BLaER1 (cell line): ENCODE data around the gene IDH3B.
"Not testable (repeated sequence)": the region's sequence is repeated elsewhere in the genome, so short reads cannot be mapped to it uniquely, and the experiment has no call there.

ENCODE experiments used
- H3K27ac ChIP-seq: shearing (Covaris generic); formaldehyde crosslinking; 2 replicates; pipeline ENCODE4 v1.8.1; 2022
- H3K27me3 ChIP-seq: shearing (Covaris generic); formaldehyde crosslinking; 2 replicates; pipeline ENCODE4 v1.8.1; 2022
- H3K36me3 ChIP-seq: shearing (Covaris generic); formaldehyde crosslinking; 2 replicates; pipeline ENCODE4 v1.8.1; 2022
- H3K4me1 ChIP-seq: shearing (Covaris generic); formaldehyde crosslinking; 2 replicates; pipeline ENCODE4 v1.8.1; 2022
- H3K4me2 ChIP-seq: shearing (Covaris generic); formaldehyde crosslinking; 2 replicates; pipeline ENCODE4 v1.8.1; 2022
- H3K4me3 ChIP-seq: shearing (Covaris generic); formaldehyde crosslinking; 2 replicates; pipeline ENCODE4 v1.8.1; 2022
- H3K9ac ChIP-seq: shearing (Covaris generic); formaldehyde crosslinking; 2 replicates; pipeline ENCODE4 v1.8.1; 2022
- H3K9me3 ChIP-seq: shearing (Covaris generic); formaldehyde crosslinking; 2 replicates; pipeline ENCODE4 v1.8.1; 2022
- H4K20me1 ChIP-seq: shearing (Covaris generic); formaldehyde crosslinking; 2 replicates; pipeline ENCODE4 v1.8.1; 2022
- Cebpa-rat ChIP-seq: shearing (Covaris generic); IDR thresholded peaks from 2 replicates; pipeline ENCODE4 v1.8.1; 2022

The IDH3B gene

DNA sequence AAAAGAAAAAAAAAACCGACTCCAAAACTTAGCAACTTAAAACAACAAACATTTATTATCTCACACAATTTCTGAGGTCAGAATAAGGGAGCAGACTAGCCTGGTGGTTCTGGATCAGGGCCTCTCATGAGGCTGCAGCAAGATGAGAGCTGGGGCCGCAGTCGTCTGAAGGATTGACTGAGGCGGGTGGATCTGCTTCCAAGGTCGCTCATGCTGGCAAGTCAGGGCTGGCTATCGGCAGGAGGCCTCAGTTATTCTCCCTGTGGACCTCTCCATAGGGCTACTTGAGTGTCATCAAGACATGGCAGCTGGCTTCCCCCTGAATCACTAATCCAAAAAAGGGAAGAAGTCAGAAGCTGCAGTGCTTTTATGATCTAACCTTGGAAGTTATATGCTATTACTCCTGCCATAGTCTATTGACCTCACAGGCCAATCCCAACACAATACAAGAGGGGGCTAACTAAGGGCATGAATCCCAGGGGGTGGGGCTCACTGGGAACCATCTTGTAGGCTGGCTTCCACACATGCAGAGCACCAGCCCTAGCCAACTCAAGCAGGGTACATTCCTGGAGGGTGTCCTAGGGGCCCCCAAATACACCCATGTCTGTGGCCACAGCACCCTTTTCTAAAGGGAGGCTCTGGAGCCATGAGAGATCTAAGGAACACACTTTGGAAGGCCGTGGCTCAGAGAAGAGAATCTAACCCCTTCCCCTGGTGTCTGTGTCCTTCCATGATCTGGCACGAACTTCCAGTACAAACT is 39.9 kb upstream of the IDH3B start:
- Histone ChIP-seq H3K4me3 (no peak overlapping the region), H3K4me2 (no peak overlapping the region), H3K4me1 (peaks cover 26% of the 10 kb centered on the region), H3K27ac (no peak overlapping the region), H3K27me3 (no peaks in the 10 kb centered on the region), H3K9me3 (no peaks in the 10 kb centered on the region), H4K20me1 (peaks cover 21% of the 10 kb centered on the region; the same call in 1 of the 2 replicates), H3K9ac (no peak overlapping the region), H3K36me3 (no peaks in the 10 kb centered on the region)
- no peak for TF ChIP-seq Cebpa-rat

DNA sequence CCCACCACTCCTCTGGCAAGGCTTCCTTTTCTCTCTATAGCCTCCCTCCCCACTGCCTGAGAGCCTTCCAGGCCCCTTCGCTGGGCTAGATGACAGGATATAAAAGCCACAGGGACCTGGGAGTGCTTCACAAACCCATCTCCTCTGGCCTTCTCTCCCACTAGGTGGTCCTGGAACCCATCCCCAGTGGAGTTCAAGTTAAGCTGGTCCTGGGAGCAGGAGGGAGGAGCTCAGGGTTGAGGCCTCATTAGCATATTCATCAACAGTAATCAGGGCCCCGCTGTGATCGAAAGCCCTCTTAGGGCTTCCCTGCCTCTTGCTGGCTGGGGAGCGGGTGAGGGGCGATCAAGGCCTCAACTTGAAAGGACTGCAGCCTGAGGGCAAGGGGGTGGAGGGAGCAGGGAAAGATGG is 37.7 kb upstream of the IDH3B start:
- no peak for TF ChIP-seq Cebpa-rat
- Histone ChIP-seq H3K36me3 (no peaks in the 10 kb centered on the region), H3K4me3 (no peak overlapping the region), H3K4me1 (peaks cover 30% of the 10 kb centered on the region), H3K27ac (no peak overlapping the region), H3K9me3 (no peaks in the 10 kb centered on the region), H3K9ac (no peak overlapping the region), H4K20me1 (peaks cover 28% of the 10 kb centered on the region; the same call in 1 of the 2 replicates), H3K27me3 (no peaks in the 10 kb centered on the region), H3K4me2 (no peak overlapping the region)

DNA sequence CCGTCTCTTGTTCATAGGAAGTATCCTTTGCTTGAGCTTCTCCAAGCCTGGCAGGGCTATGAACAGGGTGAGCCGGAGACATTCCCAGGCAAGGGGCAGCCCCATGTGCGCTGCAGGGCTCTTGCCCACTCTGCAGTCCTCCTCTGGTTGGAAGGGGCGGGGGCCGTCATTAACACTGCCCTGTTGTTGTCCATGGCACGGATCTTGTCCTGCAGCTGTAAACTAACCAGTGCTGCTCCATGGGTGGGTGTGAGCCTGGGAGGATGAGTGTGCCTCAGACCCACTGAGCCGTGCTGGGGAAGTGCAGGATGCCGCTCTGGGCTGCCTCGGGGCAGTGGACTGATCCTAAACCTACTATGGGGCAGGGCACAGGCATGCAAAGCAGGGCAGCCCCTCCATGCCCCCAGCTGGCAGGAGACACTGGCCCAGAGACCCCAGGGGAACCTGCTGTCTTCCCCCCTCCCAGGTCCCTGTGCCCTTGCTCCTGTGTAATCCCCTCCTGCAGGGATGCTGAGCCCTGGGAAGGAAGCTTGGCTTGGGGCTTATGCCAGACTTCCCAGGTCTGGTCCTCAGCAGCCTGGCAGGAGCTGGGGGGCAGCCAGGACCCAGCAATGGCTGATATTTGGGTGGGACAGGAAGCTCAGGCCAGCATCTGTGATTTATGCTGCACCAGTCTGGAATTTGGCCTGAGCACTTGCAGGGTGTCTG is 37.1 kb upstream of the IDH3B start:
- no peaks in the 10 kb centered on the region for H3K27me3 ChIP-seq
- peak overlapping the region; percentile 5; the same call in 1 of the 2 replicates for H3K4me2 ChIP-seq
- peaks cover 28% of the 10 kb centered on the region; the same call in 1 of the 2 replicates for H4K20me1 ChIP-seq
- H3K9me3 ChIP-seq: no peaks in the 10 kb centered on the region
- peaks cover 28% of the 10 kb centered on the region for H3K4me1 ChIP-seq
- TF ChIP-seq Cebpa-rat: no peak
- H3K36me3 ChIP-seq: no peaks in the 10 kb centered on the region
- no peak overlapping the region for H3K27ac ChIP-seq
- H3K4me3 ChIP-seq: no peak overlapping the region
- no peak overlapping the region for H3K9ac ChIP-seq

DNA sequence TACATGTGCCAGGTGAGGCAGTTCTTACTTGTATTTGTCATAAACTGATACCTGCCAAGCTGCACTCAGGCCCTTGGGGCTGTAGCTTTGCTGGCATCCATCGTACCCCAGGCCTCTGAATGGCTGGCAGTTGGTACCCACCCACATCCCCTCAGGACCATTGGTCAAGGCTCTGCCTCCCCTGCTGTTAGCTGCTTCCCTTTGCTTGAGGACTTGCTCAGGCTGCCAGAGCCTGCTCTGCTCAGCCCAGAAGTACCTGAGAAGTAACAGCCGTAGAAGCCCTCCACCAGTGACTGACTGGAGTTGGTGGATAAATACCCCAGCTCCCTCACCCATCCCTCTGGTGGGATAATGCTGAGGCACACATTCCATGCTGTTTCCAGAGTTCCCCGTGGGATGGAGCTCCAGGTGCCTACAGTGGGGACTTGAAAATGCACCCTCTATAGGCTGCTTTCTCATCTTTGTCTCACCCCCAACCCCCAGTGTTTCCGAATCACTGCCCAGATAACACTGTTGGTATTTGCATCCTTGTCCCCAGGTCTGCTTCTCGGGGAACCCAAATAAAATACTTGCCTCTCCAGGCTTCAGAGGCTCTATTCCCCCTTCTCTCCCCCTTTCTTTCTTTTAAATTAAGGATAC is 35.9 kb upstream of the IDH3B start:
- Histone ChIP-seq H3K27me3 (no peaks in the 10 kb centered on the region), H4K20me1 (peaks cover 28% of the 10 kb centered on the region; the same call in 1 of the 2 replicates), H3K4me2 (no peak overlapping the region), H3K9me3 (no peaks in the 10 kb centered on the region), H3K27ac (no peak overlapping the region), H3K36me3 (no peaks in the 10 kb centered on the region), H3K4me1 (peaks cover 38% of the 10 kb centered on the region), H3K4me3 (no peak overlapping the region), H3K9ac (no peak overlapping the region)
- no peak for TF ChIP-seq Cebpa-rat

DNA sequence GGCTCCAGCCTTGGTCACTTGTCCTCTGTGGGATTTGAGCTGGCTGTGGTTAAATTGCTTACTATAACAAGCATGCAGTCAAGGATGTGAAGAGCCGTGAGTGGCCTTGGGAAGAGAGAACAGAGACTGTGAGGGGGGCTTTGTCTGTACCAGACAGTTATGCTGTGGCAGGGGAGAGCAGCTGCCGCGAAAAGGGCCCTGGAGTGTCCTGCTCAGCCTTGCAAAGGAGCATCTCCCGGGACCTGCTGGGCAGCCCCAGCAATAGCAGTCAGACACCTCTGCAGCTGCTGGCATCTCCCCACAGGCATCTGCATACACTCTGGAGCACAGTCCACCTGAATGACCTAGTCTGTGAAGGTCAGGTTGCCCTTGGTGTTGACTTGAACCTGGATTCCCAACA is 34.9 kb upstream of the IDH3B start:
- no peak for TF ChIP-seq Cebpa-rat
- Histone ChIP-seq H3K4me3 (no peak overlapping the region), H3K9ac (no peak overlapping the region), H3K27me3 (peaks cover 8% of the 10 kb centered on the region; the same call in 1 of the 2 replicates), H4K20me1 (peaks cover 38% of the 10 kb centered on the region), H3K4me1 (peaks cover 48% of the 10 kb centered on the region), H3K36me3 (no peaks in the 10 kb centered on the region), H3K27ac (no peak overlapping the region), H3K9me3 (no peaks in the 10 kb centered on the region), H3K4me2 (peak overlapping the region; percentile 42; the same call in 1 of the 2 replicates)

DNA sequence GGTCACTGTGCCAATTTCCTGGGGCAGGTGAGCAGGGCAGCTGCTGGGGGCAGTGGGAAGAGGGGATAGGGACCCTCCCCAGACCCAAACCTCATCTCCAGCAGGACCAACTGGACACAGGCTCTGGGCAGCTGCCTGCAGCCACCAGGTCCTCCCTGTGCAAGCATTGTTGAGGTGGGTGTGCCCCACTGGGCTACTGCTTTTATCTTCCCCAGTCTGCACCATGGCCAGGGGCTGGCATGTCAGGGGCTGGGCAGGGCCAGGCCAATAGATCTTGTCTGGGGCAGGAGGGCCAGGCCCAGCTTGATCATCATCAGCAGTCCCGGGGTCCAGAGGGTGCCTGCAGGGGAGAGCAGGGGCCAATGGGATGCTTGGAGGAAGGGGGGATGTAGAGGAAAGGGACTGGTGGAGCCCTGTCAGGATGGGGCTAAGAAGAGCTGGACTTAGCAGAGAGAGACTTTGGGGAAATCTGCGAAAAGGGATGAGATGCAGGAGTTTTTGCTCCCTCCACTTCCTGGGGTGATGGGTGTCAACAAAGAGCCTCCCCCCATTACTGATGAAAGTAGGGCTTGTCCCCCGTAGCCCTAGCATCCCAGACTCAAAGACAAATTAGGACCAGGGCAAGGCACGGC is 34.3 kb upstream of the IDH3B start:
- Histone ChIP-seq H3K4me1 (peaks cover 54% of the 10 kb centered on the region), H3K4me2 (peak overlapping the region; percentile 42), H3K9ac (no peak overlapping the region), H3K4me3 (no peak overlapping the region), H3K36me3 (no peaks in the 10 kb centered on the region), H3K27ac (no peak overlapping the region), H4K20me1 (peaks cover 43% of the 10 kb centered on the region), H3K27me3 (peaks cover 14% of the 10 kb centered on the region; the same call in 1 of the 2 replicates), H3K9me3 (no peaks in the 10 kb centered on the region)
- TF ChIP-seq Cebpa-rat: no peak

DNA sequence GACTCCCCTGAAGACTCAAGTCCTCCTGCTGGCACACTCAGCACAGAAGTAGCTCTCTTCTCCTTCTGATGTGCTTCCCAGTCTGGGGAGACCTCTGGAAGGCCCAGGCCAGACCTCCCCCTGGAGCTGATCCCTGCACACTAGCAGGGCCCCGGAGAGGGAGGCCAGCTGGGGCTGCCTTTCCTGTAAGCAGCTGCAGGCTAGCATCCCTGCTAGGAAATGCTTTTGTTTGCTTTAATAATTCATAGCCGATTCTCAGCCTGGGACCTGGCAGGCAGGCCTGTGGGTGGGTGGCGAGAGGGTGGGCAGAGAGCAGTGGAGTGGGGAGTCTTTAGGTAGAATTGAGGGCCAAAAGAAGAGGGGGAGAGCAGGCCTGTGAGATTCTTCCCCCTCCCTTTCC is 33.8 kb upstream of the IDH3B start:
- no peaks in the 10 kb centered on the region for H3K9me3 ChIP-seq
- peaks cover 54% of the 10 kb centered on the region for H3K4me1 ChIP-seq
- TF ChIP-seq Cebpa-rat: no peak
- no peaks in the 10 kb centered on the region for H3K36me3 ChIP-seq
- H4K20me1 ChIP-seq: peaks cover 43% of the 10 kb centered on the region
- H3K4me3 ChIP-seq: no peak overlapping the region
- no peak overlapping the region for H3K9ac ChIP-seq
- peak overlapping the region; percentile 42 for H3K4me2 ChIP-seq
- peaks cover 15% of the 10 kb centered on the region; the same call in 1 of the 2 replicates for H3K27me3 ChIP-seq
- no peak overlapping the region for H3K27ac ChIP-seq

DNA sequence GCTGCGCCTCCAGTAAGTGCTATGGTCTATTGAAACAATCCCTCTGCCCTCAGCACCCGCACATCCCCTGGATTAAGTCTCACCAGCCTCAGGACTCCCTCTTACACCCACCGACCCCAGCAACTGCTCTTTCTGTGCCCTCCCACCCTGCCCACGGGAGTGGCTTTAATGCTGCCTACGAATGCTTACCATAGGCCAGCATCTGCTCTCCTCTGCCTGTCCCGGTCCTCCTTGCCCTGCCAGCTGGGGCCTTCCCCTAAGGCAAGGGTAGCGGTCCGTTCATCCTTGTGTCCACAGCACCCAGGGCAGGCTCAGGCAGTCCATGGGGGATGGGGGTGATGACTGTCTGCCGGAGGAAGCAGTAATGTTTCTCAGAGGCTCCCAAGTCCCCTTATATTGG is 32.6 kb upstream of the IDH3B start:
- Histone ChIP-seq H3K9ac (no peak overlapping the region), H3K27ac (no peak overlapping the region), H3K4me1 (peaks cover 61% of the 10 kb centered on the region), H3K27me3 (peaks cover 22% of the 10 kb centered on the region; the same call in 1 of the 2 replicates), H3K4me2 (no peak overlapping the region), H3K4me3 (no peak overlapping the region), H4K20me1 (peaks cover 43% of the 10 kb centered on the region), H3K36me3 (no peaks in the 10 kb centered on the region), H3K9me3 (no peaks in the 10 kb centered on the region)
- TF ChIP-seq Cebpa-rat: no peak

DNA sequence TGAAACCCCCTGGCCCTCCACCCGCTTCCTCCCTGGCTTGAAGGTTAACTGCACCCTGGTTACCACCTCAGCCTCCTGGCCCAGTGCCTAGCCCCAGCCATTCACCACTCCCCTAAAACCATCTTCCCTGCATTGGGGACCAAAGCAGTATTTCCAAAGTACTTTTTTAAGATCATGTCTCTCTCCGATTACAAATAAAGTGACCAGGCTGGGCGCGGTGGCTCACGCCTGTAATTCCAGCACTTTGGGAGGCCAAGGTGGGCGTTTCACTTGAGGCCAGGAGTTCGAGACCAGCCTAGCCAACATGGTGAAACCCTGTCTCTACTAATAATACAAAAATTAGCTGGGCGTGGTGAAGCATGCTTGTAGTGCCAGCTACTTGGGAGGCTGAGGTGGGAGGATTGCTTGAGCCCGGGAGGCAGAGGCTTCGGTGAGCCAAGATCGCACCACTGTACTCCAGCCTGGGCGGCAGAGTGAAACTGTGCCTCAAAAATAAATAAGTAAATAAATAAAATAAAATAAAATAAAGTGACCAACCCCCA is 32.0 kb upstream of the IDH3B start:
- H3K4me2 ChIP-seq: peak overlapping the region; percentile 67
- not testable (repeated sequence) for H3K9me3 ChIP-seq, H3K9ac ChIP-seq, H3K4me3 ChIP-seq, H3K36me3 ChIP-seq, H3K27ac ChIP-seq
- H3K27me3 ChIP-seq: peaks cover 27% of the 10 kb centered on the region; the same call in 1 of the 2 replicates
- peaks cover 67% of the 10 kb centered on the region for H3K4me1 ChIP-seq
- peaks cover 38% of the 10 kb centered on the region for H4K20me1 ChIP-seq
